GM19397 (cell line): Measurements from ENCODE around the gene LRRC8D.

Source experiments
- ATAC-seq: cut with Tn5 transposase; IDR thresholded peaks from one replicate; pipeline ENCODE4 v1.9.1; 2021; ENCODE audit warnings: mild to moderate bottlenecking, moderate library complexity; ENCODE audit not compliant: unreplicated experiment

Gene LRRC8D

DNA sequence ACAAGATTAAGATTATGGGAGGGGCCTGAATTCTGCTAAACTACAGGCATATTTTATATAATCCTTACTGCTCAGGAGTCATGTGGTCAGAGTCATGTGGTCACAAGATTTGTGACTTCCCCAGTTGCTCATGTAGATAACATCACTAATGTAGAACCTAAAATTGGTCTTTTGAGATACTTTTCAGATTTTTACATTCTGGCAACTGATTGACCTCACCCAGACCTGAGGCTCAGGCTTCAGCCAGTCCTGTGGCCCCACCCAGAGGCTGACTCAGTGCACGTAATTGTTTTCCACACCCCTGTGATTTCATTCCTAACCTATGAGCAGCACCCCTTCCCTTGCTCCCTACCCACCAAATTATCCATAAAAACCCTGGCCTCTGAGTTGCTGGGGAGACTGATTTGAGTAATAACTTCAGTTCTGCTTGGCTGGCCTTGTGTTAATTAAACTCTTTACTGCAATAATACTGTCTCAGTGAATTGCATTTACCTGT lies 132.3 kb downstream of the LRRC8D start:
- ATAC-seq, result peak; percentile 48

GRCh38 chr1:89953929-89954328 lies 133.1 kb downstream of the LRRC8D start:
- ATAC-seq, result no peak

- ATAC-seq, result no peak
Measured at GRCh38 chr1:89954401-89954800, 133.6 kb downstream of the LRRC8D start.

GRCh38 chr1:89955311-89956205 lies 134.7 kb downstream of the LRRC8D start:
- no peak for ATAC-seq

DNA sequence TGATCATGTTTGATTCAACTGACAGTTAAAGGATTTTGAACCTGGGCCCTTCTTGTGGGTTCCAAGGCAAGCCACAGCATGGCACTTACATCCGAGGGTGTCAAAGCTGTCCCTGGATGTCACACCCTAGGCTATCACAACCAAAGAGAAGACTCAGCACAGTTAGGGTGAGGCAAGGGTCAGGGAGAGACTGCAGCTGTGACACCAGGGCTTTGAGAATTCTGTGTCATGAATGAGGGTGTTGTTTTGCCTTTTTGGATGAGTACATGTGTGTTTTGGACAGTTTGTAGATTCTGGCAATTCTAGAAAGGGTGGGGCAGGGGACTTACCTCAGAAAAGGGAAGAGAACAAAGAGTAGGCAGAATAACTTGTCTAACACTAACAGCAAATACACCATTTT lies 136.3 kb downstream of the LRRC8D start:
- ATAC-seq, result no peak

- ATAC-seq, result no peak
Measured at GRCh38 chr1:89958851-89959654, 138.2 kb downstream of the LRRC8D start.

DNA sequence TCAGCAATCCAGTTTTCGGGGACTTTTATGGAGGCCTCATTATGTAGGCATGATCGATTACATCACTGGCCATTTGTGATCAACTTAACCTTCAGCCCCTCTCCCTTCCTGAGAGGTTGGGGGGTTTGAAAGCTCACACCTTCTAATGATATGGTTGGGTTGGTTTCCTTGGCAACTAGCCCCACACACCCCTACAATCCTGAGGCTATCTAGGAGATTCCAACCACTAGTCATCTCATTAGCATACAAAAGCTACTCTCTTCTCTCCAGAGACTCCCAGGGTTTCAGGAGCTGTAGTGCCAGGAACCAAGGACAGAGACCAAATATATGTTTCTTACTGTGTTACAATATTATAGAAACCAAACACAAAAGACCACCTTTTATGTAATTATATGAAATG lies 138.9 kb downstream of the LRRC8D start:
- ATAC-seq, result no peak

DNA sequence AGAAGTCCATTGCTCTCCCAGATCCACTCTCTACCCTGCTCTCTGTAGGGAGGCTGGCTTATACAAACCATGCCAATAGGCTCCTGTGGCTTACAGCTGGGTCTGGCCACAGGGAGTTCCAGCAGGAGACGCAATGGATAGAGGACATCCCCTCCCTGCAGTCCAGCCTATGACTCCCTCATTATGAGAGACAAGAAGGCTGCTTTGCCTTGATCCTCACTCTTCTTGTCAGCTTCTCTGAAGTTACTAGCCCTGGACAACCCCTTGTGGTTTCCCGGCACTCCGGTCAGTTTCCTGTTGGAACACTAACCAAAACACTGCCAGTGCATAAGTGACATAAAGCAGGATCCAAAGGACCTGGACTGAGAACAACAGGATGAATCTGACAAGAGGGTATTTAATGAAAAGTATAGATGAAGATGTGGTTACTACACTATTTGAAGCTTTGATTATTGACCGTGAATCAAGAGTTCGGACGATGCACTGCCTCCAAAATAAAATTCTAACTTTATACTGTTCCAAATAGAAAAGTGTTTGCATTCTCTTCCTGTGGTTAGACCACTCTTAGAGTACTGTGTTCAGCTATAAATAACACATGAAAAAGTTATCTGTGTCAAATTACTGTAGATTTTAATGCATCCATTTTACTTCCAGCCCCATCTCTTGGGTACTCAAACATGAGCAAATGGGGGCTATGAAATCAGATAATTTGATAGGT lies 141.4 kb downstream of the LRRC8D start:
- ATAC-seq, result no peak

- ATAC-seq, result no peak
Measured at GRCh38 chr1:89962742-89963075, 141.9 kb downstream of the LRRC8D start.

GRCh38 chr1:89965193-89965768 lies 144.4 kb downstream of the LRRC8D start:
- ATAC-seq, result no peak

DNA sequence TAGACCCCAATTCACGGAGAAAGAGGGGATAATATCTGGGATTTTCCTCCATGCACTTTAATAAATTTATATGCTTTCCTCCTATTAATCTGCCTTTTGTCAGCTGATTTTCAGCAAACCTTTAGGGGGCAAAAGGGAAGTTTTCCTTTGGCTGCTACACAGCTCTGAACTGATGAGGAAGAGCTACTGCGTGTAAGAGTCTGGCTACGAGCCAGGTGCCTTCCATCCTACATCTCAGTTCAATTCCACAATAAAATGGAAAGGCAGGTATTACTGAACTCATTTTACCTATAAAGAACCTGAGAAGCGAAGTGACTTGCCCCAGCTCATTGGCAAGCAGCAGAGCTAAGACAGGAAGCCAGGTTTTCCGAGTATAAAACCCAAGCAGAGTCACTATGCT lies 145.8 kb downstream of the LRRC8D start:
- no peak for ATAC-seq

DNA sequence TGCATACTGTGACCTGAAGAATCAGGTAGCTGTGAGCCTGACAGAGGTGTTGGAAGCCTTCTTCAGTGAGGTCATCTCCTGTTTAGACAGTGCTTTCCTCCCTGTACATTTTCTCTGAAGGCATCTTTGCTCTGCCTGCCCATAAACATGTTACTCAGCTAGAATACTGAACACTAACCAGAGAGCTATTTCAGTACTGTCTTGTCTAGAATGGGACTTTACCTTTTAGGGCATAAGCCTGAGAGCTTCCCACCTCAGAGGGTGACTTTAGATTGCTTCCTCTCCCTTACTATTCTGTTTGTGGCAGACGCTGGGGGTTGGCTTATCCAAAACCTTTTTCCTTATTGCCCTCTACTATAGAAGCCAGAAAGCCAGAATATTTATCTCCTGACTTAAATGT lies 150.8 kb downstream of the LRRC8D start:
- ATAC-seq, result no peak

- ATAC-seq, result no peak
Measured at GRCh38 chr1:89972024-89972423, 151.2 kb downstream of the LRRC8D start.

GRCh38 chr1:89973471-89974127 lies 152.8 kb downstream of the LRRC8D start:
- ATAC-seq, result no peak

DNA sequence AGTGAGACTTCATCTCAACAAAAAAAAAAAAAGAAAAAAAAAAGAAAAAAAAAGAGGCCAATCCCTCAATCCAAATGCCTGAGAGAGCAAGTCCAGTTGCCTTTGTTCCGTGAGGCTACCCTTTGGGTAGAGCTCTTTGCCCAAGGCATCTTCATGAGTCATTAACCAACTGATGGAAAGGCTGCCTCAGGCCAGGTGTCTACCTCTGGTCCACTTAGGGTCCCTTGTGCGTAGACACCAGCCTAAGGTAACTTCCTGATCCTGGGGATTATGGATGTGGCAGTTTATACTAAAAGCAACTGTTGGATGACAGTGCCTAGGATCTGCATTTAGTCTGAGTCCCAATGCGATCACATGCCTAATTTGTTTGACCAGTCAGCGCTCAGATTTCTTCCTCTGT lies 153.4 kb downstream of the LRRC8D start:
- no peak for ATAC-seq

GRCh38 chr1:89974696-89975470 lies 154.1 kb downstream of the LRRC8D start:
- no peak for ATAC-seq

DNA sequence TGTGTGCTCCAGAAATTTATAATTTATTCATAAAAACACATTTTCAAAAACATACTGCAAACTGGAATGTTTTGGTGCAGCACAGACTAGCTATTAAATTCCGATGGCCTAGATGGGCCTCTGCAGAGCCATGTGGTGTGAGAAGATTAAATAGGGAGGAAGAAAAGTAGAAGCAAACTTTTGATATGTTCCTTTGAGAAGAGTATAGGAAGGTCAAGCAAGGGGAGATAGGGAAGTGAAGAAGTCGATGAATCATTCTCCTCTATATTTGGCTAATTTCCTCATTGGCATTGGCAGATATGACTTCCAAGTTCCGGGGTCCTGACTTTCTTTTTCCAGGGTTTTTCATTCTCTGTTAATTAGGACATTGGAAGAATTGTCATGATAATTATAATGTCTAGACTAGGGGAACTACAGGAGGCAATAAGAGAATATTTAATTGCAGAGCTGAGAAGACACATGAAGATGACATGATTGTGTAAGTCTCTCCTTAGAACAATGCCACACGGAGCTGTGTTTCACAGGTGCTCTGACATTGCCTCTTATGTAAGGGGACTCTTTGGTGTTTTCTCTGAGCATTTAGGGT lies 154.8 kb downstream of the LRRC8D start:
- no peak for ATAC-seq

- ATAC-seq, result no peak
Measured at GRCh38 chr1:89978755-89979154, 157.9 kb downstream of the LRRC8D start.

- no peak for ATAC-seq
Measured at GRCh38 chr1:89980605-89981004, 159.8 kb downstream of the LRRC8D start.
